Measurements from ENCODE around the gene STXBP6. TPM values are rescaled to one million over a fixed set of nuclear protein-coding genes. Genes with fewer than 3 reads are reported as not detected.
A peak's percentile ranks its signal among the peaks of the same experiment; 100 is the strongest.

Gene STXBP6
- total and polyA plus RNA-seq, 2 of the 13 experiments (the other 11 are each of a cell fraction or from before 2014, with no cell fraction given) = 35.3 to 42.8 TPM

GRCh38 chr14:24908592-24909236, 141.2 kb downstream of the STXBP6 start (continued):
- TF ChIP-seq ZNF598 (CRISPR knock-in tag; IDR thresholded peaks at IDR 0.05; ENCODE audit: borderline replicate concordance) (0 out of 2 replicates have a peak, but pooled peaks have one; percentile 80), THRA (CRISPR knock-in tag; IDR thresholded peaks at IDR 0.05; ENCODE audit: borderline replicate concordance) (0 out of 2 replicates have a peak, but pooled peaks have one; percentile 60), SIN3A (IDR thresholded peaks at IDR 0.05; ENCODE audit: borderline replicate concordance, low read depth, low read length) (no peak), FOXA3 (CRISPR knock-in tag; IDR thresholded peaks at IDR 0.05) (peak; percentile 88), ZNF724P (CRISPR knock-in tag; IDR thresholded peaks at IDR 0.05; ENCODE audit: borderline replicate concordance) (no peak; the same call in 1 of the 2 replicates), PHF8 (CRISPR knock-in tag; IDR thresholded peaks at IDR 0.05) (0 out of 2 replicates have a peak, but pooled peaks have one; percentile 30), ELF3 (CRISPR knock-in tag; IDR thresholded peaks at IDR 0.05) (peak; percentile 72; the same call in 1 of the 2 replicates), ZNF556 (CRISPR knock-in tag; IDR thresholded peaks at IDR 0.05; ENCODE audit: borderline replicate concordance) (0 out of 2 replicates have a peak, but pooled peaks have one; percentile 21), MXD3 (CRISPR knock-in tag; IDR thresholded peaks at IDR 0.05) (no peak), GATAD2A (CRISPR knock-in tag; IDR thresholded peaks at IDR 0.05) (peak; percentile 79), SKIL (CRISPR knock-in tag; IDR thresholded peaks at IDR 0.05; ENCODE audit: borderline replicate concordance) (peak; percentile 57; the same call in 1 of the 2 replicates), ZNF331 (CRISPR knock-in tag; IDR thresholded peaks at IDR 0.05) (peak; percentile 59; the same call in 1 of the 2 replicates), ZNF775 (CRISPR knock-in tag; IDR thresholded peaks at IDR 0.05; ENCODE audit: borderline replicate concordance) (0 out of 2 replicates have a peak, but pooled peaks have one; percentile 19), ZBTB7A (CRISPR knock-in tag; IDR thresholded peaks at IDR 0.05) (0 out of 2 replicates have a peak, but pooled peaks have one; percentile 49), STAT6 (CRISPR knock-in tag; IDR thresholded peaks at IDR 0.05; ENCODE audit: borderline replicate concordance) (no peak), ZNF75D (CRISPR knock-in tag; IDR thresholded peaks at IDR 0.05; ENCODE audit: borderline replicate concordance) (no peak), ZNF780A (CRISPR knock-in tag; IDR thresholded peaks at IDR 0.05) (0 out of 2 replicates have a peak, but pooled peaks have one; percentile 61), HMGXB4 (CRISPR knock-in tag; IDR thresholded peaks at IDR 0.05; ENCODE audit: borderline replicate concordance in 1 of 2, low read depth in 1 of 2) (0 out of 4 replicates have a peak, but pooled peaks of 1 of the 2 experiments have one; percentile 30), ZNF431 (CRISPR knock-in tag; IDR thresholded peaks at IDR 0.05; ENCODE audit: borderline replicate concordance, low read depth) (no peak), ZNF709 (CRISPR knock-in tag; IDR thresholded peaks at IDR 0.05) (peak; percentile 48; the same call in 1 of the 2 replicates)

All from HepG2 (cell line).